GM21737 (cell line): Measurements from ENCODE around the gene BPI.
"Not testable (repeated sequence)": the region's sequence is repeated elsewhere in the genome, so short reads cannot be mapped to it uniquely, and the experiment has no call there.

ENCODE experiments used
- ATAC-seq: cut with Tn5 transposase; IDR thresholded peaks from one replicate; pipeline ENCODE4 v1.9.1; 2021; ENCODE audit warnings: mild to moderate bottlenecking, moderate library complexity; ENCODE audit not compliant: unreplicated experiment

Gene BPI

GRCh38 chr20:38302786-38303185 lies 1.2 kb upstream of the BPI start:
- no peak for ATAC-seq

- ATAC-seq, result no peak
These were observed 990 bp downstream of the BPI start for GRCh38 chr20:38304845-38305447.

GRCh38 chr20:38305541-38305940 lies 1.6 kb downstream of the BPI start:
- no peak for ATAC-seq

- ATAC-seq, result no peak
These were observed 2.4 kb downstream of the BPI start for GRCh38 chr20:38306379-38306778.

- no peak for ATAC-seq
These were observed 3.6 kb downstream of the BPI start for GRCh38 chr20:38307371-38308046.

GRCh38 chr20:38308047-38308438 lies 4.1 kb downstream of the BPI start:
- no peak for ATAC-seq

GRCh38 chr20:38308447-38308846 lies 4.5 kb downstream of the BPI start:
- ATAC-seq, result no peak

GRCh38 chr20:38311091-38311490 lies 7.1 kb downstream of the BPI start:
- ATAC-seq, result no peak

GRCh38 chr20:38311491-38311890 lies 7.5 kb downstream of the BPI start:
- ATAC-seq, result no peak

GRCh38 chr20:38313676-38314075 lies 9.7 kb downstream of the BPI start:
- ATAC-seq, result no peak

GRCh38 chr20:38314350-38314749 lies 10.4 kb downstream of the BPI start:
- not testable (repeated sequence) for ATAC-seq

- ATAC-seq, result no peak
These were observed 11.5 kb downstream of the BPI start for GRCh38 chr20:38315290-38315966.

GRCh38 chr20:38316341-38316740 lies 12.4 kb downstream of the BPI start:
- no peak for ATAC-seq

- ATAC-seq, result no peak
These were observed 13.5 kb downstream of the BPI start for GRCh38 chr20:38317422-38317821.

GRCh38 chr20:38320221-38320620 lies 16.3 kb downstream of the BPI start:
- no peak for ATAC-seq

GRCh38 chr20:38321959-38322598 lies 18.1 kb downstream of the BPI start:
- ATAC-seq, result no peak

GRCh38 chr20:38324159-38324558 lies 20.2 kb downstream of the BPI start:
- ATAC-seq, result no peak

GRCh38 chr20:38325167-38325566 lies 21.2 kb downstream of the BPI start:
- no peak for ATAC-seq

GRCh38 chr20:38325905-38326304 lies 21.9 kb downstream of the BPI start:
- ATAC-seq, result no peak

GRCh38 chr20:38326309-38326708 lies 22.4 kb downstream of the BPI start:
- ATAC-seq, result no peak

GRCh38 chr20:38330638-38331037 lies 26.7 kb downstream of the BPI start:
- ATAC-seq, result no peak

GRCh38 chr20:38331245-38331644 lies 27.3 kb downstream of the BPI start:
- no peak for ATAC-seq
